NT2/D1 (cell line): ENCODE results near the gene RSAD1.

Experiments
- SUZ12 ChIP-seq: IDR thresholded peaks from 2 replicates; pipeline ENCODE4 v1.6.1; 2011; ENCODE audit not compliant: insufficient read length, insufficient read depth; ENCODE audit errors: extremely low read depth
- ZNF274 ChIP-seq: IDR thresholded peaks from 2 replicates; pipeline ENCODE4 v1.6.1; 2011; ENCODE audit warnings: mild to moderate bottlenecking, low read depth, low read length

- TF ChIP-seq SUZ12 (no peak), ZNF274 (no peak)
Measured at GRCh38 chr17:50482110-50482509, 3.5 kb downstream of the RSAD1 start.
